AG09319 (cell line): Measurements from ENCODE around the gene PIGX.

Experiments
- DNase-seq: peaks from one replicate; pipeline ENCODE4 v3.0.0-alpha.2; 2010; ENCODE audit warnings: low read depth; ENCODE audit errors: extremely low read depth
- CTCF ChIP-seq: IDR thresholded peaks from 2 replicates; pipeline ENCODE4 v1.5.1; 2011; ENCODE audit warnings: low read depth, mild to moderate bottlenecking, inconsistent platforms, low read length, moderate library complexity

PIGX gene

GRCh38 chr3:196677353-196677752 is 34.8 kb upstream of the PIGX start:
- TF ChIP-seq CTCF = no peak

GRCh38 chr3:196677931-196678330 is 34.2 kb upstream of the PIGX start:
- TF ChIP-seq CTCF = no peak
- DNase-seq = no peak

More at GRCh38 chr3:196677353-196677752, 34.8 kb upstream of the PIGX start:
- DNase-seq = no peak

- TF ChIP-seq CTCF = peak; percentile 78
- no peak for DNase-seq
These were observed 27.4 kb upstream of the PIGX start for GRCh38 chr3:196684548-196685407.

GRCh38 chr3:196686436-196686835 is 25.7 kb upstream of the PIGX start:
- TF ChIP-seq CTCF = no peak

GRCh38 chr3:196688349-196688748 is 23.8 kb upstream of the PIGX start:
- peak; percentile 54 for DNase-seq
- no peak for TF ChIP-seq CTCF

More at GRCh38 chr3:196686436-196686835, 25.7 kb upstream of the PIGX start:
- DNase-seq = no peak

- no peak for DNase-seq
- TF ChIP-seq CTCF = no peak
These were observed 22.1 kb upstream of the PIGX start for GRCh38 chr3:196689941-196690660.

GRCh38 chr3:196691386-196691785 is 20.8 kb upstream of the PIGX start:
- no peak for TF ChIP-seq CTCF
- DNase-seq = no peak
